Esophagus squamous epithelium (tissue), 4 donors: ENCODE data around the gene GDI2.

Experiments used
- CTCF ChIP-seq, 6 experiments: fragments of 450-650 bp in 4 of 6; fragments of 200-600 bp in 2 of 6; sonication (generic) in 2 of 6; IDR thresholded peaks; one replicate each; pipeline ENCODE4 v1.5.1; 2016 to 2019; ENCODE audit warnings: antibody characterized with exemption in 6 of 6, mild to moderate bottlenecking in 4 of 6, moderate library complexity in 4 of 6
- POLR2A ChIP-seq, 4 donors: fragments of 450-650 bp; IDR thresholded peaks; one replicate each; pipeline ENCODE4 v1.6.1; 2017; ENCODE audit warnings: antibody characterized with exemption in 4 of 4, mild to moderate bottlenecking in 4 of 4, moderate library complexity in 3 of 4

- no peak for TF ChIP-seq CTCF (IDR thresholded peaks at IDR 0.05)
- TF ChIP-seq POLR2A (IDR thresholded peaks at IDR 0.05): no peak
Measured at GRCh38 chr10:5860066-5860465, 46.8 kb upstream of the GDI2 start.
